ENCODE measurements around the gene GIPC3.
"Not testable (repeated sequence)": the region's sequence is repeated elsewhere in the genome, so short reads cannot be mapped to it uniquely, and the experiment has no call there.

The GIPC3 gene

GRCh38 chr19:3563709-3564524, 21.4 kb upstream of the GIPC3 start:
- TF ChIP-seq CTCF (IDR thresholded peaks at IDR 0.05; ENCODE audit: borderline replicate concordance, insufficient read depth, low read depth, low read length): no peak
- no peak overlapping the region for H3K4me3 ChIP-seq (ENCODE audit: low read depth, low read length)

GRCh38 chr19:3565139-3565538, 20.1 kb upstream of the GIPC3 start:
- H3K4me3 ChIP-seq (ENCODE audit: low read depth, low read length): no peak overlapping the region
- no peak for TF ChIP-seq CTCF (IDR thresholded peaks at IDR 0.05; ENCODE audit: borderline replicate concordance, insufficient read depth, low read depth, low read length)

GRCh38 chr19:3570042-3570441, 15.2 kb upstream of the GIPC3 start:
- not testable (repeated sequence) for H3K4me3 ChIP-seq (ENCODE audit: low read depth, low read length)

GRCh38 chr19:3570606-3571011, 14.7 kb upstream of the GIPC3 start:
- no peak overlapping the region for H3K4me3 ChIP-seq (ENCODE audit: low read depth, low read length)
- TF ChIP-seq CTCF (IDR thresholded peaks at IDR 0.05; ENCODE audit: borderline replicate concordance, insufficient read depth, low read depth, low read length): no peak

GRCh38 chr19:3572132-3572854, 13.0 kb upstream of the GIPC3 start:
- peak overlapping the region; percentile 42 for H3K4me3 ChIP-seq (ENCODE audit: low read depth, low read length)
- TF ChIP-seq CTCF (IDR thresholded peaks at IDR 0.05; ENCODE audit: borderline replicate concordance, insufficient read depth, low read depth, low read length): no peak

GRCh38 chr19:3572855-3573161, 12.5 kb upstream of the GIPC3 start, which contains the start of gene HMG20B:
Gene HMG20B (plus strand): TSS chr19:3572944. CDS start chr19:3573310, 366 bp downstream.
- no peak for TF ChIP-seq CTCF (IDR thresholded peaks at IDR 0.05; ENCODE audit: borderline replicate concordance, insufficient read depth, low read depth, low read length)
- H3K4me3 ChIP-seq (ENCODE audit: low read depth, low read length): peak within 1 kb of the TSS; percentile 93

- TF ChIP-seq CTCF (IDR thresholded peaks at IDR 0.05; ENCODE audit: borderline replicate concordance, insufficient read depth, low read depth, low read length): no peak
- H3K4me3 ChIP-seq (ENCODE audit: low read depth, low read length): peak overlapping the region; percentile 93
Observed at GRCh38 chr19:3573162-3573857, 12.0 kb upstream of the GIPC3 start.
